HG02798 (cell line): ENCODE data around the gene DNAI4.
A peak's percentile ranks its signal among the peaks of the same experiment; 100 is the strongest.

ENCODE experiments used
- ATAC-seq: cut with Tn5 transposase; IDR thresholded peaks from one replicate; pipeline ENCODE4 v1.9.1; 2021; ENCODE audit warnings: mild to moderate bottlenecking; ENCODE audit not compliant: unreplicated experiment, poor library complexity

The DNAI4 gene

GRCh38 chr1:66773227-66773626, 151.4 kb downstream of the DNAI4 start:
- ATAC-seq, result no peak

GRCh38 chr1:66770694-66771093, 154.0 kb downstream of the DNAI4 start:
- ATAC-seq, result no peak

- no peak for ATAC-seq
Measured at GRCh38 chr1:66770240-66770639, 154.4 kb downstream of the DNAI4 start.

- no peak for ATAC-seq
Measured at GRCh38 chr1:66769512-66770229, 155.0 kb downstream of the DNAI4 start.

DNA sequence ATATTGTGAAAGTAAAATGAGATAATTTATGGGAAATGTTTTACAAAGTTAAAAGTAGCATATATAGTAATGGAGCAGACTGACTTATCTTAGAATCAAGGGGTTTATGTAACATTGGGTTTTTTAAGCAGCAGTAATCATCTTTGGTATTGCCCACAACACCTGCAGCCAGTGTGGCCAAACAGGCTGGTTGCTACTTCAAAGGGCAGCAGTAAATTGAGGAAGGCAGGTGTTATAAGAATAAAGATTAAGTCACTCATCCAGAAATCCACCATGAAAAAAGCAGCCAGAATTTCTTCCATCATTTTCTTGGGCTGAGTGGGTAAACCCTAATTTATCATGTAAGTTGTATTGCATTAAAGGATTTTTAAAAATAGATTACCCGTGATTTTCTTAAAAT, 155.7 kb downstream of the DNAI4 start:
- ATAC-seq, result no peak

DNA sequence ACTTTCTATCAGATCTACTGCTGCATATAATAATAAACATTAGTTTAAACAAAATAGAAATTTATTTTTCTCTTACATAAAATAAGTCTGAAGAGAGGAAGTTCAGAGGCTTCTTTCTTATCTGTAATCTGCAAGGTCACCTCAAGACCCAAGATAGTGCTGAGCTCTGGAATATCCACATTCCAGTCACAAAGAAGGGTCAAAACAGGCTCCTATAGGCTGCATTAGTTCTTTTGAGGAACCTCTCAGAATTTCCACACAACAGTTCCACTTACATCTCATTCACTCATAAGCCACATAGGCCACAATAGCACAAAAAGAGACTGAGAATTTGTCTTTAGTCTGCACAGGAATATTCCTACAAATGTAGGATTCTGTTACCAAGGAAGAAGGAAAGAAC, 157.0 kb downstream of the DNAI4 start:
- ATAC-seq, result no peak

DNA sequence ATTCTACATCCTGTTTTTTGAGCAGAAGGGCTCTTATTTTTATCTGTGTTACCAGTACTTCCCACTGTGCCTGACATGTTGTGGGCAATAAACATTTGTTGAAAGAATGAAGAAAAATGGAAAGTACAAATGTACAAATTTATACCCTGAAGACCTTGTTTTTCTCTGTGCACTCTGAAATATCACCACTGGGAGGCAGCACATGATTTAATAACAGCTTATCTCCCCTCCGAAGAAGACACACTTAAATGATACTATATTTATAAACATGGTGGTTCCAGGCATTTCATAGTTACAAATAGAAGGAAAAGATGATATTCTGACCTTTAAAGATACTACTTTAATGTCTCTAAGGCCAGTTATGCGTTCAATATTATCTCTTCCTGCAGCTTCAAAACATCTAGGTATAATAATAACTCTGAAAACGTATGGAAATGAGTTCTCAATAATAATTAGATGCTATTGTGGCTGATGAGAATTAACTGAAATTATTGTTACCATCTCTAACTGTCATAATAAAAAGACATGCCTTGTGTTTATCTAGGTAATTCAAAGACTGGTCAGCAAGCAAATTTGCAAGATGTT, 159.6 kb downstream of the DNAI4 start:
- peak; percentile 76 for ATAC-seq
